ENCODE measurements around the gene FRMD3. TPM values are rescaled to one million over a fixed set of nuclear protein-coding genes. Genes with fewer than 3 reads are reported as not detected.

The FRMD3 gene
- total RNA-seq, 2 experiments from 2014 or later: 0.27 to 1.1 TPM

DNA sequence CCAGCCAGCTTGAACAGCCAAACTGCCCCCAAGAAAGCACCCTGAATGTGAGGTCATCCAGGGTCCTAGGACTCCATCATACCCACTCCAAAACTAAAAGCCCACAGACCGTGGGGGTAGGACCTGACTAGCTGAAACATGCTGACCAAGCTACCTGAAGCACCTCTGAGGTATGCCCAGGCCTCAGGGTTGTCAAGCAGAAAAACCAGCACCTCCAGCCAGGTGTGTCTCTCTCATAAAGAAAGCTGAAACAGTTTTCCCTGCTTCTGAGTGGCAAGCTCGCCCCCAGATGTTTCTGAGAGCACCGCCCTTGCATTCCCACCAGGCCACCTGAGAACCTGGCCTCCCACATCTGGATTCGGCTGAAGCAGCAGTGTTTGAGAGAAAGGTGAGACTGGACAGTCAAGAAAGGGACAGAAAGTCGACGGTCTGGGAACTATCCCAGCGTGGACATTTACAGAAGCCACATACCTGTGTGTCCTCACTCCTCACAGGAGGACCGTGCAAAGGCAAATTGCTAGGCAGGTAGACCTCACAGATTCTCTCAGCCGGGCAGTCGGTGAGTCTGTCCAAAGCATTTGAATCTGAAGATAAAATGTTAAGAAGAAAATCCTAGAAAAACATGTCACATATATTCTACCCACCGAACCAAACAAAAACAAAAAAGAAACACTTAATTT, 319.6 kb downstream of the FRMD3 start:
- Mint-ChIP-seq H3K27ac (no peak overlapping the region), H3K36me3 (ENCODE audit: low read depth) (no peaks in the 10 kb centered on the region), H3K4me3 (no peak overlapping the region), H3K9me3 (no peaks in the 10 kb centered on the region), H3K27me3 (peaks cover 44% of the 10 kb centered on the region), H3K4me1 (ENCODE audit: low read depth) (no peaks in the 10 kb centered on the region)
- DNase-seq (no peak), ATAC-seq (no peak)
- ChIA-PET CTCF (no interaction called here), POLR2A (no interaction called here)
- TF ChIP-seq, protein P1, sequence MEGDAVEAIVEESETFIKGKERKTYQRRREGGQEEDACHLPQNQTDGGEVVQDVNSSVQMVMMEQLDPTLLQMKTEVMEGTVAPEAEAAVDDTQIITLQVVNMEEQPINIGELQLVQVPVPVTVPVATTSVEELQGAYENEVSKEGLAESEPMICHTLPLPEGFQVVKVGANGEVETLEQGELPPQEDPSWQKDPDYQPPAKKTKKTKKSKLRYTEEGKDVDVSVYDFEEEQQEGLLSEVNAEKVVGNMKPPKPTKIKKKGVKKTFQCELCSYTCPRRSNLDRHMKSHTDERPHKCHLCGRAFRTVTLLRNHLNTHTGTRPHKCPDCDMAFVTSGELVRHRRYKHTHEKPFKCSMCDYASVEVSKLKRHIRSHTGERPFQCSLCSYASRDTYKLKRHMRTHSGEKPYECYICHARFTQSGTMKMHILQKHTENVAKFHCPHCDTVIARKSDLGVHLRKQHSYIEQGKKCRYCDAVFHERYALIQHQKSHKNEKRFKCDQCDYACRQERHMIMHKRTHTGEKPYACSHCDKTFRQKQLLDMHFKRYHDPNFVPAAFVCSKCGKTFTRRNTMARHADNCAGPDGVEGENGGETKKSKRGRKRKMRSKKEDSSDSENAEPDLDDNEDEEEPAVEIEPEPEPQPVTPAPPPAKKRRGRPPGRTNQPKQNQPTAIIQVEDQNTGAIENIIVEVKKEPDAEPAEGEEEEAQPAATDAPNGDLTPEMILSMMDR (IDR thresholded peaks at IDR 0.05): no peak
- intact Hi-C loops (cut with micrococcal nuclease): no loop called here

DNA sequence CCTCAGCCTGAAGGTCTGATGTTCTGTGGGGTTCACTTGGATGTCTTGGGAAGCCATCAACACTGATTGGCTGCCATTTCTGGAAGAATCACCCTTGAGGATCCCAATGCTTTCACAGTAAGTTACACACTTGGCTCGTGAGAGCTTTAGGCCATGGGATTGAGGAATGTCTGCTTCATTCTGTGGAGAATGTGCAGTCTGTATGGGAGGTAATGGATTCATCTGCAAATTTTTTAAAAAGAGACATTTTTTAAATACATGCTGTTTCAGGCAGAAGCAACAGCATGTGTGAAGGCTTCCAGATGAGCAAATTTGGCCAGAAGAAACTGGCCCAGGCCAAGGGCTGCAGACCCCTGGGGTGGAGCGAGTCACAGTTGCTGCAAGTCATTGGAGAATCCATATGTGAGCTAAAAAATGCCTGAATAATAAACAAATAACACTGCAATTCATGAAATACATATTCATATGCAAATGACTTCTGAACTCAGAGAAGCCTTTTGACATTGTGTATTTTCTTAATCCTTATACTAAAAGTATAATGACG, 328.9 kb downstream of the FRMD3 start:
- no peaks in the 10 kb centered on the region for H3K27me3 Mint-ChIP-seq
- ChIA-PET POLR2A (no interaction called here), CTCF (no interaction called here)
- H3K9me3 Mint-ChIP-seq: no peaks in the 10 kb centered on the region
- H3K36me3 Mint-ChIP-seq (ENCODE audit: low read depth): no peaks in the 10 kb centered on the region
- ATAC-seq (no peak), DNase-seq (no peak)
- TF ChIP-seq, protein P1 (IDR thresholded peaks at IDR 0.05): no peak
- no peaks in the 10 kb centered on the region for H3K4me1 Mint-ChIP-seq (ENCODE audit: low read depth)
- H3K4me3 Mint-ChIP-seq: no peak overlapping the region
- H3K27ac Mint-ChIP-seq: no peak overlapping the region
- intact Hi-C loops (cut with micrococcal nuclease): no loop called here

DNA sequence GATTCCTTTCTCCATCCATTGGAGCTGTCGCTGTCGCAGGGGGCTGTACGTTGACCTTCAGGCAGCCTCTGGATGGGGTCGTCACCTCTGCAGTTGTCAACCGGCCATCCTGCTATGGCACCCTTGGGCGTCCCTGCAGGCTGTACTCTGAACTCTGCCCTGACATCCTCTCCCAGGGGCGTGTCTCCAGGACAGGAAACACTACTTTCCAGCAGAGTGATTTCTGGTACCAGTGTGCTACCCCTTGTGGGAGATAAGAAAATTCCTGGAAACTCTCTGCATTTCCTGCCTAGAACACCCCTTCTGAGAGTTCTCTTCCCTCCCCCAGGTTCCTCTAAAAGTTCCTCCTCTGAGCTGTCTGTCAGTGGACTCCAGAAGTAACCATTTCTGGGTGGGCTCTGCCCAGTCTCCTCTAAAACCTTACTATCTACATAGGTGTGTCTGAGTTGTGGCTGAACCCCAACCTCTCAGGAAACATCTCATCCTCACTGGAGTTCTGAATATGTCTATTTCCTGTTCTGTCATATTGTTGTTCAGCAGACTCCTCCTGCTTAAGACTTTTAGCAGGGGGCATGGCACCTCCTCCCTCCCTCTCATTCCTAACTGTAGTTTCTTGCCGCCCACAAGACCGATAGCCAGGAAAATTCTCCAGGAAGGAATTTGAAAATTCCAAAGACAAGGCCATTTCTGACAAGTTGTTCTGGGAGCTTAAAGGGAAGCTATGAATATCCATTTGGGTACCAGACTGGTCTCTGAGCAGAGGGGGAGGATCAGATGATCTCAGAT, 329.9 kb downstream of the FRMD3 start:
- DNase-seq: no peak
- ChIA-PET CTCF (no interaction called here), POLR2A (no interaction called here)
- Mint-ChIP-seq H3K36me3 (ENCODE audit: low read depth) (no peaks in the 10 kb centered on the region), H3K9me3 (no peaks in the 10 kb centered on the region), H3K27me3 (no peaks in the 10 kb centered on the region), H3K4me1 (ENCODE audit: low read depth) (no peaks in the 10 kb centered on the region), H3K4me3 (no peak overlapping the region), H3K27ac (no peak overlapping the region)
- no peak for ATAC-seq
- TF ChIP-seq, protein P1 (IDR thresholded peaks at IDR 0.05): no peak
- intact Hi-C loops (cut with micrococcal nuclease): no loop called here

DNA sequence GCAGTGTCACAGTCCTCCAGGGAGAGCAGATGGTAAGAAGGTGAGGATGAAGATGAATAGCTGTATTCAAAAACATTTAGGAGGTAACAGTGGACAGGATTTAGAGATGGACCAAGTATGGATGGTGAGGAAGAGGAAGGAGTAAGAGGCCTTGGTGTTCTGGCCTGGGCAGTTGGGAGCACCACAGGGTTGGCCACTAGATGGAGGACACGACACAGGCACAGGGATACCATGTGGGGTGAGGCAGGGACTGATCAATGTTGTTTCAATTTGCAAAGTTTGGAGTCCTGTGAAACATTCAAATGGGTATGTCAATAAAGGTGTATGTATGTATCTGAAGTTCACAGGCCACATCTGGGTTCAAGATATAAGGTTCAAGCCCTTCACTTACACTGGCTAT, 334.2 kb downstream of the FRMD3 start:
- no peak for DNase-seq
- peaks cover 2% of the 10 kb centered on the region for H3K27me3 Mint-ChIP-seq
- no peaks in the 10 kb centered on the region for H3K36me3 Mint-ChIP-seq (ENCODE audit: low read depth)
- H3K4me3 Mint-ChIP-seq: no peak overlapping the region
- H3K27ac Mint-ChIP-seq: no peak overlapping the region
- H3K4me1 Mint-ChIP-seq (ENCODE audit: low read depth): no peaks in the 10 kb centered on the region
- intact Hi-C loops (cut with micrococcal nuclease): no loop called here
- H3K9me3 Mint-ChIP-seq: no peaks in the 10 kb centered on the region
- ATAC-seq: no peak
- POLR2A ChIA-PET: no interaction called here
- CTCF ChIA-PET: no interaction called here
- TF ChIP-seq, protein P1 (IDR thresholded peaks at IDR 0.05): no peak

DNA sequence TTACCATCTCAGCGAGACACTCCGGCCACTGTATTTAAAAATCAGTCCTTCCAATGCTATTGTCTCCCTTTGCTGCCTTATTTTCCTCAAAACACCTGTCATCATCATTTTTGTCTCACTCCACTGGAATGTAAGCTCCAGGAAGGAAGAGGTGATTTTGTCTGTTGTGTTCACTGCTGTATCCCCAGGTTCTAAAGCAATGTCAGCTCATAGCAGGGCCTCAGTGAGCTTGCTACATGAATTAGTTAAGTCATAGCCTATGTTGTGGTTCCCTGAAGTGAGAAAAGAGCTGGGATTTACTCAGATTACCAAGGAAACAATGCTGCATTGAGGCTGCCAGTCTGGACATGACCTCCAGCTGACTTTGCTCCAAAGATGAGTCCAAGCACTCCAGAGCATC, 337.7 kb downstream of the FRMD3 start:
- Mint-ChIP-seq H3K4me3 (no peak overlapping the region), H3K36me3 (ENCODE audit: low read depth) (no peaks in the 10 kb centered on the region), H3K27me3 (peaks cover 2% of the 10 kb centered on the region), H3K9me3 (no peaks in the 10 kb centered on the region), H3K27ac (no peak overlapping the region), H3K4me1 (ENCODE audit: low read depth) (no peaks in the 10 kb centered on the region)
- ATAC-seq (no peak), DNase-seq (no peak)
- ChIA-PET POLR2A (no interaction called here), CTCF (no interaction called here)
- TF ChIP-seq, protein P1 (IDR thresholded peaks at IDR 0.05): no peak
- intact Hi-C loops (cut with micrococcal nuclease): no loop called here
